Occipital lobe (tissue), 3 donors: ENCODE data around the gene MYBPC1. TPM values are rescaled to one million over a fixed set of nuclear protein-coding genes. Genes with fewer than 3 reads are reported as not detected.
"Not testable (repeated sequence)": the region's sequence is repeated elsewhere in the genome, so short reads cannot be mapped to it uniquely, and the experiment has no call there.

Experiments
- DNase-seq: peaks from one replicate; lab custom pipeline; 2025; lab: John Stamatoyannopoulos, UW
- small RNA-seq: library from RNA; depleted of rRNA; stranded (forward); fragments of <200 nt; gene quantifications from one replicate; pipeline ENCODE3, GENCODE V24; 2014
- total RNA-seq: library from RNA; depleted of rRNA; stranded (reverse); fragments of >200 nt; gene quantifications from one replicate; pipeline ENCODE4 v1.2.3, GENCODE V29; 2014

The MYBPC1 gene
- total RNA-seq, 1 donor from 2014 or later = 2.0 TPM

- no peak for DNase-seq
Measured at GRCh38 chr12:101733166-101733565, 138.4 kb downstream of the MYBPC1 start.

GRCh38 chr12:101734482-101734881, 139.7 kb downstream of the MYBPC1 start:
- DNase-seq = not testable (repeated sequence)

Small RNA genes lying within 50 kb of the gene (small RNA-seq; reads per million reads assigned to genes)
- not detected for gene RNY1P16

Other genes starting within 250 kb of the MYBPC1 start
- 38.4 TPM for gene ARL1, start 187.2 kb upstream of the MYBPC1 start, total RNA-seq
- 0.16 TPM for gene SPIC, start 119.6 kb upstream of the MYBPC1 start, total RNA-seq
- 38.1 TPM for gene CHPT1, start 102.7 kb downstream of the MYBPC1 start, total RNA-seq
- 0.47 TPM for gene SYCP3, start 144.5 kb downstream of the MYBPC1 start, total RNA-seq
- gene GNPTAB, start 236.0 kb downstream of the MYBPC1 start, total RNA-seq = 138 TPM